Stomach smooth muscle (tissue), 2 donors: ENCODE results near the gene OSBP2.

ENCODE experiments used
- H3K27ac ChIP-seq: one replicate; pipeline ENCODE4 v1.7.0; 2013; ENCODE audit warnings: mild to moderate bottlenecking, low read length, inconsistent platforms
- H3K27me3 ChIP-seq, 2 donors: one replicate each; pipeline ENCODE4 v1.7.0; 2013; ENCODE audit warnings: low read length in 2 of 2; ENCODE audit not compliant: insufficient read depth in 2 of 2, control insufficient read depth in 1 of 2
- H3K36me3 ChIP-seq, 2 donors: one replicate each; pipeline ENCODE4 v1.7.0; 2013; ENCODE audit warnings: low read length in 2 of 2; ENCODE audit not compliant: control insufficient read depth in 2 of 2, insufficient read depth in 2 of 2
- H3K4me1 ChIP-seq: one replicate; pipeline ENCODE4 v1.7.0; 2013; ENCODE audit warnings: low read length; ENCODE audit not compliant: control insufficient read depth, insufficient read depth
- H3K4me3 ChIP-seq, 2 donors: one replicate each; pipeline ENCODE4 v1.7.0; 2013; ENCODE audit warnings: low read length in 2 of 2
- H3K9ac ChIP-seq, 2 donors: one replicate each; pipeline ENCODE4 v1.7.0; 2013; ENCODE audit warnings: low read length in 2 of 2, mild to moderate bottlenecking in 1 of 2
- H3K9me3 ChIP-seq, 2 donors: one replicate each; pipeline ENCODE4 v1.7.0; 2013; ENCODE audit warnings: low read length in 2 of 2; ENCODE audit not compliant: control insufficient read depth in 2 of 2
- donor health status: healthy.
- donor health status: Pancreatic carcinoma.

OSBP2 gene

GRCh38 chr22:30838111-30838510, 143.4 kb downstream of the OSBP2 start:
- H3K9ac ChIP-seq: no peak overlapping the region
- no peaks in the 10 kb centered on the region for H3K4me1 ChIP-seq
- no peak overlapping the region for H3K4me3 ChIP-seq
- H3K27me3 ChIP-seq: peaks cover 0 to 2% of the 10 kb centered on the region in 2 donors
- H3K36me3 ChIP-seq: no peaks in the 10 kb centered on the region
- H3K27ac ChIP-seq: no peak overlapping the region
- H3K9me3 ChIP-seq: no peaks in the 10 kb centered on the region

GRCh38 chr22:30841273-30841672, 146.6 kb downstream of the OSBP2 start:
- Histone ChIP-seq H3K9me3 (no peaks in the 10 kb centered on the region), H3K9ac (no peak overlapping the region), H3K27me3 (peaks cover 0 to 2% of the 10 kb centered on the region in 2 donors), H3K4me1 (no peaks in the 10 kb centered on the region), H3K4me3 (no peak overlapping the region), H3K27ac (no peak overlapping the region), H3K36me3 (no peaks in the 10 kb centered on the region)

- H3K36me3 ChIP-seq: no peaks in the 10 kb centered on the region
- H3K9me3 ChIP-seq: no peaks in the 10 kb centered on the region
- no peak overlapping the region for H3K9ac ChIP-seq
- H3K27ac ChIP-seq: no peak overlapping the region
- H3K4me3 ChIP-seq: no peak overlapping the region
- H3K4me1 ChIP-seq: no peaks in the 10 kb centered on the region
- no peaks in the 10 kb centered on the region for H3K27me3 ChIP-seq
These were observed 148.6 kb downstream of the OSBP2 start for GRCh38 chr22:30843245-30843644.

- Histone ChIP-seq H3K27me3 (no peaks in the 10 kb centered on the region), H3K9me3 (no peaks in the 10 kb centered on the region), H3K9ac (no peak overlapping the region), H3K27ac (no peak overlapping the region), H3K4me1 (no peaks in the 10 kb centered on the region), H3K36me3 (no peaks in the 10 kb centered on the region), H3K4me3 (no peak overlapping the region)
These were observed 152.9 kb downstream of the OSBP2 start for GRCh38 chr22:30847583-30847982.

- Histone ChIP-seq H3K36me3 (no peaks in the 10 kb centered on the region), H3K9ac (no peak overlapping the region), H3K27ac (no peak overlapping the region), H3K4me3 (no peak overlapping the region), H3K27me3 (no peaks in the 10 kb centered on the region), H3K9me3 (peaks cover 0 to 3% of the 10 kb centered on the region in 2 donors), H3K4me1 (no peaks in the 10 kb centered on the region)
These were observed 160.6 kb downstream of the OSBP2 start for GRCh38 chr22:30855266-30855665.

- no peaks in the 10 kb centered on the region for H3K36me3 ChIP-seq
- no peak overlapping the region for H3K27ac ChIP-seq
- no peaks in the 10 kb centered on the region for H3K27me3 ChIP-seq
- peaks cover 0 to 3% of the 10 kb centered on the region in 2 donors for H3K9me3 ChIP-seq
- no peak overlapping the region for H3K4me3 ChIP-seq
- H3K4me1 ChIP-seq: no peaks in the 10 kb centered on the region
- H3K9ac ChIP-seq: no peak overlapping the region
These were observed 161.2 kb downstream of the OSBP2 start for GRCh38 chr22:30855677-30856518.

GRCh38 chr22:30856741-30857502, 162.2 kb downstream of the OSBP2 start:
- H3K27me3 ChIP-seq: no peaks in the 10 kb centered on the region

GRCh38 chr22:30857791-30858190, 163.1 kb downstream of the OSBP2 start:
- H3K4me3 ChIP-seq: no peak overlapping the region
- H3K27ac ChIP-seq: no peak overlapping the region
- H3K9me3 ChIP-seq: peaks cover 0 to 3% of the 10 kb centered on the region in 2 donors
- no peaks in the 10 kb centered on the region for H3K27me3 ChIP-seq
- no peak overlapping the region for H3K9ac ChIP-seq
- H3K4me1 ChIP-seq: no peaks in the 10 kb centered on the region
- H3K36me3 ChIP-seq: no peaks in the 10 kb centered on the region

More at GRCh38 chr22:30856741-30857502, 162.2 kb downstream of the OSBP2 start:
- Histone ChIP-seq H3K36me3 (no peaks in the 10 kb centered on the region), H3K4me1 (no peaks in the 10 kb centered on the region), H3K4me3 (no peak overlapping the region), H3K27ac (no peak overlapping the region), H3K9me3 (peaks cover 0 to 3% of the 10 kb centered on the region in 2 donors), H3K9ac (no peak overlapping the region)

GRCh38 chr22:30858976-30859713, 164.5 kb downstream of the OSBP2 start:
- Histone ChIP-seq H3K9ac (no peak overlapping the region), H3K4me3 (no peak overlapping the region), H3K4me1 (no peaks in the 10 kb centered on the region), H3K9me3 (no peaks in the 10 kb centered on the region), H3K36me3 (no peaks in the 10 kb centered on the region), H3K27me3 (no peaks in the 10 kb centered on the region), H3K27ac (no peak overlapping the region)

- no peaks in the 10 kb centered on the region for H3K9me3 ChIP-seq
- no peak overlapping the region for H3K27ac ChIP-seq
- H3K9ac ChIP-seq: no peak overlapping the region
- no peaks in the 10 kb centered on the region for H3K4me1 ChIP-seq
- H3K27me3 ChIP-seq: no peaks in the 10 kb centered on the region
- no peaks in the 10 kb centered on the region for H3K36me3 ChIP-seq
- H3K4me3 ChIP-seq: no peak overlapping the region
These were observed 165.0 kb downstream of the OSBP2 start for GRCh38 chr22:30859714-30860095.
